Measurements from ENCODE around the gene CIP2A. TPM values are rescaled to one million over a fixed set of nuclear protein-coding genes. Genes with fewer than 3 reads are reported as not detected.

CIP2A gene
- total RNA-seq, 1 experiment from 2014 or later: 34.2 TPM

- no peak overlapping the region for H3K27ac ChIP-seq (ENCODE audit: insufficient read length, low read depth, low read length)
- H3K14ac ChIP-seq (ENCODE audit: insufficient read depth, low read length): no peak overlapping the region
- no peak for DNase-seq
- no peak overlapping the region for H4K8ac ChIP-seq (replicated peaks; ENCODE audit: insufficient read length, low read depth, low read length)
- H3K56ac ChIP-seq (ENCODE audit: insufficient read length, low read depth, low read length): no peak overlapping the region
- Mint-ChIP-seq H3K9me3 (no peaks in the 10 kb centered on the region), H3K4me3 (no peak overlapping the region), H3K36me3 (ENCODE audit: insufficient read depth in 1 of 3, low read depth in 3 of 3) (peaks cover 2 to 35% (median 28%) of the 10 kb centered on the region in 3 experiments; a peak in 6 of 7 replicates), H3K27me3 (ENCODE audit: low read depth) (no peaks in the 10 kb centered on the region), H3K27ac (no peak overlapping the region), H3K4me1 (no peaks in the 10 kb centered on the region)
- H3K4ac ChIP-seq (ENCODE audit: low read depth, low read length): no peak overlapping the region
- no peak overlapping the region for H2BK15ac ChIP-seq (ENCODE audit: low read depth, low read length)
- H2AFZ ChIP-seq (ENCODE audit: low read length): no peak overlapping the region
- H3K23ac ChIP-seq (ENCODE audit: insufficient read length, low read depth, low read length): no peak overlapping the region
- no peak overlapping the region for H3K4me2 ChIP-seq (ENCODE audit: insufficient read depth, insufficient read length, low read length)
- H3K9me3 ChIP-seq (ENCODE audit: control insufficient read depth, low read depth, low read length): no peaks in the 10 kb centered on the region
- H4K91ac ChIP-seq (ENCODE audit: insufficient read length, low read depth, low read length): no peak overlapping the region
- H2BK120ac ChIP-seq (ENCODE audit: low read depth, low read length, poor library complexity, severe bottlenecking): no peak overlapping the region
- no peaks in the 10 kb centered on the region for H3K79me1 ChIP-seq (ENCODE audit: insufficient read depth, low read depth, low read length, poor library complexity, severe bottlenecking)
- no peaks in the 10 kb centered on the region for H3K79me2 ChIP-seq (ENCODE audit: insufficient read depth, low read length)
- H2BK12ac ChIP-seq (ENCODE audit: insufficient read length, low read depth, low read length): no peak overlapping the region
- WGBS (ENCODE audit: extremely low coverage, insufficient read length, low lambda C conversion rate): no CpG with 5 or more reads among the region's 1 CpG
- H4K20me1 ChIP-seq (ENCODE audit: control insufficient read depth, insufficient read depth, insufficient read length): no peaks in the 10 kb centered on the region
- H2BK5ac ChIP-seq (ENCODE audit: insufficient read length, low read length): no peak overlapping the region
- no peak overlapping the region for H2AK5ac ChIP-seq (ENCODE audit: insufficient read length, low read length)
- no peaks in the 10 kb centered on the region for H3K23me2 ChIP-seq (ENCODE audit: insufficient read length, low read depth, low read length, poor library complexity, severe bottlenecking)
- H3K18ac ChIP-seq (ENCODE audit: insufficient read length, low read depth, low read length): no peak overlapping the region
- no peak overlapping the region for H4K5ac ChIP-seq (ENCODE audit: insufficient read length, low read depth, low read length)
- H3K4me1 ChIP-seq (ENCODE audit: insufficient read depth, low read length): no peaks in the 10 kb centered on the region
- no peak overlapping the region for H2BK20ac ChIP-seq (ENCODE audit: low read depth, low read length, poor library complexity, severe bottlenecking)
- H3T11ph ChIP-seq (ENCODE audit: low read length): no peak overlapping the region
- TF ChIP-seq CTCF (conservative IDR thresholded peaks at IDR 0.05): no peak
- H3K27me3 ChIP-seq (ENCODE audit: insufficient read depth, low read length): no peaks in the 10 kb centered on the region
- H3K9ac ChIP-seq (ENCODE audit: extremely low read depth, insufficient read length, low read length): no peak overlapping the region
Measured at GRCh38 chr3:108566599-108566998, 22.6 kb downstream of the CIP2A start.
